ENCODE measurements around the gene AMN1.
"Not testable (repeated sequence)": the region's sequence is repeated elsewhere in the genome, so short reads cannot be mapped to it uniquely, and the experiment has no call there.

Gene AMN1

GRCh38 chr12:31712877-31713276 is 15.9 kb downstream of the AMN1 start:
- Histone ChIP-seq H3K36me3 (ENCODE audit: control insufficient read depth, insufficient read depth, low read length) (no peaks in the 10 kb centered on the region), H3K27me3 (ENCODE audit: control insufficient read depth, insufficient read depth, low read length) (no peaks in the 10 kb centered on the region), H3K9me3 (ENCODE audit: control insufficient read depth, insufficient read depth, low read length) (no peaks in the 10 kb centered on the region), H3K4me1 (ENCODE audit: control insufficient read depth, insufficient read depth, low read length) (no peaks in the 10 kb centered on the region), H3K9ac (ENCODE audit: low read depth, low read length) (no peak overlapping the region), H3K4me3 (ENCODE audit: low read depth, low read length) (no peak overlapping the region)

GRCh38 chr12:31710021-31710818 is 18.6 kb downstream of the AMN1 start:
- Histone ChIP-seq H3K9ac (ENCODE audit: low read depth, low read length) (no peak overlapping the region), H3K36me3 (ENCODE audit: control insufficient read depth, insufficient read depth, low read length) (no peaks in the 10 kb centered on the region), H3K4me1 (ENCODE audit: control insufficient read depth, insufficient read depth, low read length) (no peaks in the 10 kb centered on the region), H3K27me3 (ENCODE audit: control insufficient read depth, insufficient read depth, low read length) (no peaks in the 10 kb centered on the region), H3K9me3 (ENCODE audit: control insufficient read depth, insufficient read depth, low read length) (no peaks in the 10 kb centered on the region), H3K4me3 (ENCODE audit: low read depth, low read length) (no peak overlapping the region)

GRCh38 chr12:31708118-31708517 is 20.7 kb downstream of the AMN1 start:
- not testable (repeated sequence) for H3K27me3 ChIP-seq (ENCODE audit: control insufficient read depth, insufficient read depth, low read length); H3K9me3 ChIP-seq (ENCODE audit: control insufficient read depth, insufficient read depth, low read length); H3K4me3 ChIP-seq (ENCODE audit: low read depth, low read length); H3K4me1 ChIP-seq (ENCODE audit: control insufficient read depth, insufficient read depth, low read length); H3K36me3 ChIP-seq (ENCODE audit: control insufficient read depth, insufficient read depth, low read length); H3K9ac ChIP-seq (ENCODE audit: low read depth, low read length)

GRCh38 chr12:31705621-31706020 is 23.2 kb downstream of the AMN1 start:
- Histone ChIP-seq H3K27me3 (ENCODE audit: control insufficient read depth, insufficient read depth, low read length) (no peaks in the 10 kb centered on the region), H3K9me3 (ENCODE audit: control insufficient read depth, insufficient read depth, low read length) (no peaks in the 10 kb centered on the region), H3K9ac (ENCODE audit: low read depth, low read length) (no peak overlapping the region), H3K4me1 (ENCODE audit: control insufficient read depth, insufficient read depth, low read length) (no peaks in the 10 kb centered on the region), H3K36me3 (ENCODE audit: control insufficient read depth, insufficient read depth, low read length) (no peaks in the 10 kb centered on the region), H3K4me3 (ENCODE audit: low read depth, low read length) (no peak overlapping the region)

GRCh38 chr12:31702047-31702446 is 26.8 kb downstream of the AMN1 start:
- H3K36me3 ChIP-seq (ENCODE audit: control insufficient read depth, insufficient read depth, low read length), result no peaks in the 10 kb centered on the region
- no peak overlapping the region for H3K9ac ChIP-seq (ENCODE audit: low read depth, low read length)
- no peaks in the 10 kb centered on the region for H3K27me3 ChIP-seq (ENCODE audit: control insufficient read depth, insufficient read depth, low read length)
- H3K4me3 ChIP-seq (ENCODE audit: low read depth, low read length), result no peak overlapping the region
- no peaks in the 10 kb centered on the region for H3K4me1 ChIP-seq (ENCODE audit: control insufficient read depth, insufficient read depth, low read length)
- H3K9me3 ChIP-seq (ENCODE audit: control insufficient read depth, insufficient read depth, low read length), result no peaks in the 10 kb centered on the region

GRCh38 chr12:31689921-31690320 is 38.9 kb downstream of the AMN1 start:
- not testable (repeated sequence) for H3K4me1 ChIP-seq (ENCODE audit: control insufficient read depth, insufficient read depth, low read length); H3K4me3 ChIP-seq (ENCODE audit: low read depth, low read length); H3K9ac ChIP-seq (ENCODE audit: low read depth, low read length); H3K36me3 ChIP-seq (ENCODE audit: control insufficient read depth, insufficient read depth, low read length); H3K27me3 ChIP-seq (ENCODE audit: control insufficient read depth, insufficient read depth, low read length); H3K9me3 ChIP-seq (ENCODE audit: control insufficient read depth, insufficient read depth, low read length)

GRCh38 chr12:31687101-31687527 is 41.7 kb downstream of the AMN1 start:
- no peaks in the 10 kb centered on the region for H3K9me3 ChIP-seq (ENCODE audit: control insufficient read depth, insufficient read depth, low read length)
- no peak overlapping the region for H3K9ac ChIP-seq (ENCODE audit: low read depth, low read length)
- no peak overlapping the region for H3K4me3 ChIP-seq (ENCODE audit: low read depth, low read length)
- H3K4me1 ChIP-seq (ENCODE audit: control insufficient read depth, insufficient read depth, low read length), result no peaks in the 10 kb centered on the region
- no peaks in the 10 kb centered on the region for H3K27me3 ChIP-seq (ENCODE audit: control insufficient read depth, insufficient read depth, low read length)
- no peaks in the 10 kb centered on the region for H3K36me3 ChIP-seq (ENCODE audit: control insufficient read depth, insufficient read depth, low read length)

GRCh38 chr12:31685801-31686200 is 43.0 kb downstream of the AMN1 start:
- Histone ChIP-seq H3K9me3 (ENCODE audit: control insufficient read depth, insufficient read depth, low read length) (no peaks in the 10 kb centered on the region), H3K36me3 (ENCODE audit: control insufficient read depth, insufficient read depth, low read length) (no peaks in the 10 kb centered on the region), H3K9ac (ENCODE audit: low read depth, low read length) (no peak overlapping the region), H3K4me3 (ENCODE audit: low read depth, low read length) (no peak overlapping the region), H3K27me3 (ENCODE audit: control insufficient read depth, insufficient read depth, low read length) (no peaks in the 10 kb centered on the region), H3K4me1 (ENCODE audit: control insufficient read depth, insufficient read depth, low read length) (no peaks in the 10 kb centered on the region)

- Histone ChIP-seq H3K9ac (ENCODE audit: low read depth, low read length) (no peak overlapping the region), H3K9me3 (ENCODE audit: control insufficient read depth, insufficient read depth, low read length) (no peaks in the 10 kb centered on the region), H3K4me1 (ENCODE audit: control insufficient read depth, insufficient read depth, low read length) (no peaks in the 10 kb centered on the region), H3K27me3 (ENCODE audit: control insufficient read depth, insufficient read depth, low read length) (no peaks in the 10 kb centered on the region), H3K4me3 (ENCODE audit: low read depth, low read length) (no peak overlapping the region), H3K36me3 (ENCODE audit: control insufficient read depth, insufficient read depth, low read length) (no peaks in the 10 kb centered on the region)
Observed at GRCh38 chr12:31682136-31682962, 46.5 kb downstream of the AMN1 start.

- Histone ChIP-seq H3K36me3 (ENCODE audit: control insufficient read depth, insufficient read depth, low read length) (no peaks in the 10 kb centered on the region), H3K27me3 (ENCODE audit: control insufficient read depth, insufficient read depth, low read length) (no peaks in the 10 kb centered on the region), H3K9ac (ENCODE audit: low read depth, low read length) (no peak overlapping the region), H3K9me3 (ENCODE audit: control insufficient read depth, insufficient read depth, low read length) (no peaks in the 10 kb centered on the region), H3K4me1 (ENCODE audit: control insufficient read depth, insufficient read depth, low read length) (peaks cover 3% of the 10 kb centered on the region), H3K4me3 (ENCODE audit: low read depth, low read length) (no peak overlapping the region)
Observed at GRCh38 chr12:31672521-31672920, 56.3 kb downstream of the AMN1 start.

GRCh38 chr12:31669582-31669981 is 59.2 kb downstream of the AMN1 start:
- not testable (repeated sequence) for H3K9me3 ChIP-seq (ENCODE audit: control insufficient read depth, insufficient read depth, low read length); H3K27me3 ChIP-seq (ENCODE audit: control insufficient read depth, insufficient read depth, low read length); H3K36me3 ChIP-seq (ENCODE audit: control insufficient read depth, insufficient read depth, low read length); H3K9ac ChIP-seq (ENCODE audit: low read depth, low read length); H3K4me3 ChIP-seq (ENCODE audit: low read depth, low read length); H3K4me1 ChIP-seq (ENCODE audit: control insufficient read depth, insufficient read depth, low read length)

GRCh38 chr12:31669020-31669419 is 59.8 kb downstream of the AMN1 start:
- Histone ChIP-seq H3K4me1 (ENCODE audit: control insufficient read depth, insufficient read depth, low read length) (peaks cover 3% of the 10 kb centered on the region), H3K9ac (ENCODE audit: low read depth, low read length) (no peak overlapping the region), H3K9me3 (ENCODE audit: control insufficient read depth, insufficient read depth, low read length) (peaks cover 3% of the 10 kb centered on the region), H3K36me3 (ENCODE audit: control insufficient read depth, insufficient read depth, low read length) (no peaks in the 10 kb centered on the region), H3K27me3 (ENCODE audit: control insufficient read depth, insufficient read depth, low read length) (no peaks in the 10 kb centered on the region), H3K4me3 (ENCODE audit: low read depth, low read length) (no peak overlapping the region)
